ENCODE results near the gene TTLL8. TPM values are rescaled to one million over a fixed set of nuclear protein-coding genes. Genes with fewer than 3 reads are reported as not detected.

TTLL8 gene
- total and polyA plus RNA-seq, 2 of the 8 experiments (the other 6 are each of a cell fraction or from before 2014, with no cell fraction given): not detected

GRCh38 chr22:50072714-50073538 is 14.8 kb upstream of the TTLL8 start:
- ChIA-PET CTCF (ENCODE audit: partially characterized antibody) (interaction anchor here (0.5 to 1.5 kb wide), 7 partner anchors 8 to 221 kb away, joined by 3 to 7 read pairs (median 4); no protein-coding TSS in a partner anchor), POLR2A (ENCODE audit: partially characterized antibody) (interaction anchor here (1.5 kb wide), 1 partner anchor 8 kb away, joined by 4 read pairs; no protein-coding TSS in a partner anchor)
- WGBS, 2 experiments (ENCODE audit: extremely low coverage in 1 of 2, insufficient coverage in 1 of 2, insufficient read length in 1 of 2, insufficient replicate concordance in 2 of 2, low coverage in 1 of 2, low lambda C conversion rate in 2 of 2, missing lambda C conversion rate in 1 of 2): 89% methylated on average over 22 of the region's 28 CpGs; no CpG with 5 or more reads in 1 of the 2 experiments

More at GRCh38 chr22:50072714-50073538, 14.8 kb upstream of the TTLL8 start:
- Histone ChIP-seq H3K4me1 (replicated peaks in 1 of 4; ENCODE audit: control insufficient read depth in 3 of 4, insufficient read depth in 4 of 4, low read length in 3 of 4) (no peaks in the 10 kb centered on the region; a peak in 1 of 7 replicates), H3K18ac (ENCODE audit: extremely low read depth, low read length) (no peak overlapping the region), H4K91ac (replicated peaks; ENCODE audit: insufficient read length, low read length) (no peak overlapping the region), H3K9me3 (ENCODE audit: insufficient read depth in 2 of 2, low read depth in 1 of 2, low read length in 1 of 2) (no peaks in the 10 kb centered on the region), H2BK20ac (ENCODE audit: low read length) (no peak overlapping the region), H4K5ac (ENCODE audit: insufficient read length, low read depth, low read length) (no peak overlapping the region), H3K14ac (ENCODE audit: insufficient read length) (no peak overlapping the region), H3K27me3 (replicated peaks in 1 of 4; ENCODE audit: control insufficient read depth in 3 of 4, extremely low read depth in 1 of 4, insufficient read depth in 3 of 4, low read length in 3 of 4) (no peaks in the 10 kb centered on the region), H2BK15ac (ENCODE audit: low read length) (no peak overlapping the region), H4K20me1 (replicated peaks in 1 of 2; ENCODE audit: control insufficient read depth in 1 of 2, insufficient read depth in 2 of 2, low read length in 2 of 2) (no peaks in the 10 kb centered on the region), H3K23ac (ENCODE audit: insufficient read length) (no peak overlapping the region), H2BK120ac (replicated peaks; ENCODE audit: low read depth, low read length) (no peak overlapping the region), H4K8ac (ENCODE audit: extremely low read depth, insufficient read depth, low read length) (no peak overlapping the region), H3K4ac (replicated peaks; ENCODE audit: insufficient read length, low read depth, low read length) (no peak overlapping the region), H3K23me2 (ENCODE audit: low read depth, low read length) (no peaks in the 10 kb centered on the region), H3K4me2 (ENCODE audit: insufficient read depth in 1 of 2, low read depth in 2 of 2, low read length in 2 of 2) (no peak overlapping the region), H3K27ac (ENCODE audit: low read depth, low read length) (no peak overlapping the region), H2BK12ac (ENCODE audit: low read depth, low read length) (peak overlapping the region; percentile 17; the same call in 1 of the 2 replicates), H2BK5ac (ENCODE audit: low read depth, low read length) (no peak overlapping the region), H3K79me2 (ENCODE audit: control insufficient read depth in 1 of 2, insufficient read depth in 2 of 2, low read length in 2 of 2) (no peaks in the 10 kb centered on the region), H3K36me3 (ENCODE audit: control insufficient read depth in 2 of 4, insufficient read depth in 4 of 4, low read length in 3 of 4) (no peaks in the 10 kb centered on the region), H3K4me3 (ENCODE audit: extremely low read depth in 1 of 4, insufficient read depth in 2 of 4, low read depth in 3 of 4, low read length in 4 of 4) (no peak overlapping the region), H3K56ac (replicated peaks; ENCODE audit: insufficient read length, low read depth, low read length) (no peak overlapping the region), H3K79me1 (ENCODE audit: low read depth, low read length) (no peaks in the 10 kb centered on the region), H2AK5ac (ENCODE audit: low read depth, low read length) (no peak overlapping the region), H2AFZ (ENCODE audit: low read length) (no peak overlapping the region), H3K9ac (replicated peaks in 1 of 4; ENCODE audit: extremely low read depth in 1 of 4, low read depth in 3 of 4, low read length in 3 of 4) (no peak overlapping the region)
- TF ChIP-seq EP300 (IDR thresholded peaks at IDR 0.05; ENCODE audit: borderline replicate concordance in 1 of 2, low read depth in 2 of 2, low read length in 2 of 2) (no peak), FOSL1 (IDR thresholded peaks at IDR 0.05; ENCODE audit: insufficient read depth, low read depth, low read length) (no peak), GABPA (IDR thresholded peaks at IDR 0.05; ENCODE audit: borderline replicate concordance, insufficient read depth, low read length) (no peak), ZNF274 (IDR thresholded peaks at IDR 0.05; ENCODE audit: borderline replicate concordance, extremely low read depth, low read length) (no peak)
- DNase-seq (ENCODE audit: low read depth in 1 of 2, low spot score in 2 of 2) (no peak), FAIRE-seq (no peak)

Measured in H1 (cell line).